ENCODE results near the gene BBOF1. TPM values are rescaled to one million over a fixed set of nuclear protein-coding genes. Genes with fewer than 3 reads are reported as not detected.
"Not testable (repeated sequence)": the region's sequence is repeated elsewhere in the genome, so short reads cannot be mapped to it uniquely, and the experiment has no call there.

The BBOF1 gene, protein sequence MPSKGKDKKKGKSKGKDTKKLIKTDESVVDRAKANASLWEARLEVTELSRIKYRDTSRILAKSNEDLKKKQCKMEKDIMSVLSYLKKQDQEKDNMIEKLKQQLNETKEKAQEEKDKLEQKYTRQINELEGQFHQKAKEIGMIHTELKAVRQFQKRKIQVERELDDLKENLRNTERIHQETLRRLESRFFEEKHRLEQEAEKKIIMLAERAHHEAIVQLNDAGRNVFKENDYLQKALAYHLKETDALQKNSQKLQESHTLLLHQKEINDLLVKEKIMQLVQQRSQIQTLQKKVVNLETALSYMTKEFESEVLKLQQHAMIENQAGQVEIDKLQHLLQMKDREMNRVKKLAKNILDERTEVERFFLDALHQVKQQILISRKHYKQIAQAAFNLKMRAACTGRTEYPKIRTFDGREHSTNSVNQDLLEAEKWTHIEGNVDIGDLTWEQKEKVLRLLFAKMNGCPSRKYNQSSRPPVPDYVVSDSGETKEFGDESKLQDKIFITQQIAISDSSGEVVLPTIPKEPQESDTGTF
- 1 to 10 TPM; 1.9 to 2.1 TPM for total RNA-seq

DNA sequence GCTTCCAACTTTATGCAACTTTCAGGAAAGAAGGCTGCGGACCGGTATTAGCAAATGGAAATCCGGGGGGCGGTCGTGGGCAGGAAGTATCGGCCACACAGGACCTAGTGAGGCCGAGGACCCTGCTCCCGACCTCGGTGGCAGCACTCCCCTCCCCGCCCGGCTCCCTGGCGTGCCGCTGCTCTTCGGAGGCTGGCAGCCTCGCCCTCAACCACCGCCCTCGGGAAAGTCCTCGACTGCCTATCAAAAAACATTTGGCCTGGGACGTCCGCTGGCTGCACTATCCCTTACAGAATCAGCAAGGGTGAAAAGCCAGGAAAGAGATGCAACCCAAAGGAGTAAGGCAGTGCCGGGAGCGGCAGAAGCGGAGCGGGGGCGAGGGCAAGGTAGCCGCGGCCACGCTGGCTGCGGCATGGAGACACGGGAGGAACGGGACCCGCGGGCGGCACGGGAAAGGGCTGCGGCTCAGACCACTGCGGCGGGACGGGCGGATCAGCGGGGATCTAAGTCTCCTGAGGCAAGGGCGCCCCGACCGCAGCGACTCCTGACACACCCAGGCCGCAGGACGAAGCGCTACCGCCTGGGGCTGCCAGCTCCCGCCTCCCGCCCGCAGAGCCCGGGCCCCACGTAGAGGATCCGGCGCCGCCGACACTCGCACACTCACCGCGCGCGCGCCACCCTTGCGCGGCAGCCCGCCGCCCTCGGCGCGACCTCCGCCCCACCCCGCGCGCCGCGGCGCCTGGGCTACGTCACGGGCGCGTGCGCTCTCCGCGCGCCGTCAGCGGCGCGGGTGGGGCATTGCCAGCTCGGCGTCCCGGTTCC is at the start of gene BBOF1, which contains the start of gene ENTPD5:
Gene BBOF1, plus strand, starts transcription at position 764 of the 822 bp plus-strand sequence. CDS start 130 bp downstream, outside the sequence.
Gene ENTPD5, minus strand, starts transcription at position 703 of the 822 bp plus-strand sequence. CDS start 31,186 bp downstream, outside the sequence.
- H3K27ac Mint-ChIP-seq: peak within 1 kb of the TSS; percentile 93
- H3K36me3 Mint-ChIP-seq (ENCODE audit: low read depth): no peaks in the 10 kb centered on the region
- H3K27me3 Mint-ChIP-seq: no peaks in the 10 kb centered on the region
- intact Hi-C loops (cut with DNase I, micrococcal nuclease): loop anchor here (1.0 to 10.0 kb wide), 12 partner anchors 66 to 694 kb away; partner anchors contain the start of genes ALDH6A1 (in 2 of the 2), COQ6 (in 2 of the 2), FAM161B (in 2 of the 2) and LIN52 (in 2 of the 2)
- H3K4me1 Mint-ChIP-seq: peaks cover 12% of the 10 kb centered on the region
- DNase-seq (peak; percentile 90), ATAC-seq (peak; percentile 93)
- H3K4me3 Mint-ChIP-seq: peak within 1 kb of the TSS; percentile 80
- CTCF ChIA-PET: interaction anchor here (0.6 to 1.1 kb wide), 3 partner anchors 65 to 864 kb away, joined by 3 to 4 read pairs (median 4); no protein-coding TSS in a partner anchor
- POLR2A ChIA-PET: interaction anchor here (0.5 to 1.0 kb wide), 5 partner anchors 11 to 1233 kb away, joined by 3 to 6 read pairs (median 5); partner anchors contain the start of genes COQ6 and FAM161B
- H3K9me3 Mint-ChIP-seq (ENCODE audit: low read depth): no peaks in the 10 kb centered on the region

DNA sequence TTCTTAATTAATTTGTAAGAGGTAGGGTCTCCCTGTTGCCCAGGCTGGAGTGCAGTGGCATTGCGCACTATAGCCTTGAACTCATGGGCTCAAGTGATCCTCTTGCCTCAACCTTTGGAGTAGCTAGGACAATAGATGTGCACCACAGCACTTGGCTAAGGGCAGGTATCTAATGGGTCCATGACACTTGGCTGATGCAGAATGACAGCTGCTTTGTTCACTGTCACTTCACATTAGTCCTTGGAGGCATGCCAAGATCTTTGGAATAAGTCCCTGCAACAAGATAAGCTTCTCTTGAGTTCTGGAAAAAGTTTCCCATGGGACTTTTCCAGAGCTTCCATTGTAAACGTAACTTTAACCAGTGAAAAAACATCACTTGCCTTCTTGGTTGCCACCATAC is 45.7 kb upstream of the BBOF1 start:
- H3K9me3 Mint-ChIP-seq (ENCODE audit: low read depth): no peaks in the 10 kb centered on the region
- POLR2A ChIA-PET: interaction anchor here (0.6 kb wide), 1 partner anchor 38 kb away, joined by 3 read pairs; no protein-coding TSS in a partner anchor
- peaks cover 5% of the 10 kb centered on the region for H3K36me3 Mint-ChIP-seq (ENCODE audit: low read depth)
- DNase-seq (no peak), ATAC-seq (no peak)
- intact Hi-C loops (cut with DNase I, micrococcal nuclease): no loop called here
- H3K4me3 Mint-ChIP-seq: no peak overlapping the region
- H3K4me1 Mint-ChIP-seq: no peaks in the 10 kb centered on the region
- no peak overlapping the region for H3K27ac Mint-ChIP-seq
- CTCF ChIA-PET: interaction anchor here (0.6 kb wide), 2 partner anchors 99 to 470 kb away, joined by 3 read pairs; no protein-coding TSS in a partner anchor
- no peaks in the 10 kb centered on the region for H3K27me3 Mint-ChIP-seq

DNA sequence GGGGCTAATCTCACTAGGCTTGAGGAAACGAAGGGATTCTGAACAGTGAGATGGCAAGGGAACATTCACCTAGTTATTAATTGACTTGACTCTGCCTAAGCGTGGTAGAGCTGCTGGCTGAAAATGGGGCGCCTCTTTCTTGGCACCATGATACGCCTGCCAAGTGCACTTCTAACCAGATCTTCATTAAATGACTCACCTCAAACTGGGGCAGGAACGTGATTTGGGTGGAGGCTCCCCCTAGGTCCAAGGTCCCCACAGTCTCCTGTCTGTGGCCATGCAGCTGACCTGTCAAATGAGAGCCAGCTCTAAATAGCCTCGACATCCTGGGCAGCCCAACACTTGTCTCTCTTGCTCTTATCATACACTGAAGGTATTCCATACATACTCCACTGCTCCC is 43.0 kb upstream of the BBOF1 start:
- H3K27me3 Mint-ChIP-seq: no peaks in the 10 kb centered on the region
- ChIA-PET CTCF (interaction anchor here (0.8 kb wide), 1 partner anchor 148 kb away, joined by 4 read pairs; no protein-coding TSS in a partner anchor), POLR2A (interaction anchor here (0.6 kb wide), 1 partner anchor 45 kb away, joined by 5 read pairs; no protein-coding TSS in a partner anchor)
- DNase-seq (no peak), ATAC-seq (no peak)
- no peak overlapping the region for H3K4me3 Mint-ChIP-seq
- intact Hi-C loops (cut with DNase I, micrococcal nuclease): no loop called here
- H3K9me3 Mint-ChIP-seq (ENCODE audit: low read depth): no peaks in the 10 kb centered on the region
- H3K36me3 Mint-ChIP-seq (ENCODE audit: low read depth): peaks cover 3% of the 10 kb centered on the region
- H3K4me1 Mint-ChIP-seq: no peaks in the 10 kb centered on the region
- no peak overlapping the region for H3K27ac Mint-ChIP-seq

DNA sequence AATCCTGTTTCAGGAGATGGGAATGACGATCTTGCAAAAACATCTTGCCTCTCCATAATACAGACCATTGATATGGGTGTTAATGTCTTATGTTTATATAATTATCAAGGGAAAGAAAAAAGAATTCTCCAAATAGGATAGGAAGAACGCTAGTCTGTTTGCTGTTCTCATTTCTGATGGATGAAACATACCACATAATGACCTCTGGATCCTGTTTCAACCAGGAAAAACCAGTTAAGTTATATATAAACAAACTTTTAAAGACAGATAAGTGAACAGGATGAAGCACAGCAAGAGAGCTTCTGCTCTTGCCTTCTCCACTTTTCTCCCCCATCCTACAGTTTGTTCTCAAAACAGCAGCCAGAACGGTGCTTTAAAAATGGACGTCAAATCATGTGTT is 41.3 kb upstream of the BBOF1 start:
- Mint-ChIP-seq H3K4me1 (no peaks in the 10 kb centered on the region), H3K4me3 (no peak overlapping the region), H3K27ac (no peak overlapping the region), H3K9me3 (ENCODE audit: low read depth) (no peaks in the 10 kb centered on the region), H3K36me3 (ENCODE audit: low read depth) (peaks cover 3% of the 10 kb centered on the region), H3K27me3 (no peaks in the 10 kb centered on the region)
- DNase-seq (no peak), ATAC-seq (no peak)
- CTCF ChIA-PET: interaction anchor here (0.6 to 1.1 kb wide), 3 partner anchors 11 to 381 kb away, joined by 3 to 4 read pairs (median 3); no protein-coding TSS in a partner anchor
- intact Hi-C loops (cut with DNase I, micrococcal nuclease): no loop called here
- POLR2A ChIA-PET: no interaction called here

DNA sequence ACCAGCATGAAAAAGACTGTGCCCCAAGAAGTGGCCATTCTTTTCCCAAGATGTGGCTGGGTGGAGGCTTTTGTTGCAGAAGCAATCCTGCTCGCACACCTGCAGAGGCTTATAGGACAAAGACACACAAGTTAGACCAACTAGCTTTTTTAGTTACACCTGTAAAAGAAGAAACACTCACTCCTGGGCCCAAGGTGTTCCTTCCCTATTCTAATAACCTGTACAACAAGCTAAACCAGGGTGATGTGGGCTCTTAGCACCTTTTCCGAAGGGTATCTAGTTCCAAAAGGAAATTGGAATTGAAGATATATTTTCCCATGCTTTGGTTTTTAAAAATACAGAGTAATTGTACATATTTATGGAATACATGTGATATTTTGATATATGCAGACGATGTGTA is 31.1 kb upstream of the BBOF1 start:
- ATAC-seq (no peak), DNase-seq (no peak)
- H3K9me3 Mint-ChIP-seq (ENCODE audit: low read depth): no peaks in the 10 kb centered on the region
- no peaks in the 10 kb centered on the region for H3K27me3 Mint-ChIP-seq
- peaks cover 16% of the 10 kb centered on the region for H3K36me3 Mint-ChIP-seq (ENCODE audit: low read depth)
- H3K4me1 Mint-ChIP-seq: no peaks in the 10 kb centered on the region
- CTCF ChIA-PET: interaction anchor here (0.7 to 1.3 kb wide), 2 partner anchors 11 to 44 kb away, joined by 3 read pairs; no protein-coding TSS in a partner anchor
- intact Hi-C loops (cut with DNase I, micrococcal nuclease): no loop called here
- H3K4me3 Mint-ChIP-seq: no peak overlapping the region
- POLR2A ChIA-PET: no interaction called here
- no peak overlapping the region for H3K27ac Mint-ChIP-seq

DNA sequence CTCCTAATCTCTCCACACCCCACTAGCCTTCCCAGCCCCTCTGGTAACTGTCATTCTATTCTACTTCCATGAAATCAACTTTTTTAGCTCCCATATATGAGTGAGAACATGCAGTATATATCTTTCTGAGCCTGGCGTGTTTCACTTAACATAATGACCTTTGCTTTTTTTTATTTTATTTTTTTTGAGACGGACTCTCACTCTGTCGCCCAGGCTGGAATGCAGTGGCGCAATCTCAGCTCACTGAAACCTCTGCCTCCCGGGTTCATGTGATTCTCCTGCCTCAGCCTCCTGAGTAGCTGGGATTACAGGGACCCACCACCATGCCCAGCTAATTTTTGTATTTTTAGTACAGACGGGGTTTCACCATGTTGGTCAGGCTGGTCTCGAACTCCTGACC is 30.5 kb upstream of the BBOF1 start:
- H3K4me3 Mint-ChIP-seq; POLR2A ChIA-PET; H3K27me3 Mint-ChIP-seq; H3K27ac Mint-ChIP-seq; H3K4me1 Mint-ChIP-seq; ATAC-seq; H3K9me3 Mint-ChIP-seq (ENCODE audit: low read depth); DNase-seq; intact Hi-C loops (cut with DNase I, micrococcal nuclease): not testable (repeated sequence)
- CTCF ChIA-PET: interaction anchor here (0.7 to 1.3 kb wide), 2 partner anchors 11 to 43 kb away, joined by 3 read pairs; no protein-coding TSS in a partner anchor
- H3K36me3 Mint-ChIP-seq (ENCODE audit: low read depth): peaks cover 16% of the 10 kb centered on the region

DNA sequence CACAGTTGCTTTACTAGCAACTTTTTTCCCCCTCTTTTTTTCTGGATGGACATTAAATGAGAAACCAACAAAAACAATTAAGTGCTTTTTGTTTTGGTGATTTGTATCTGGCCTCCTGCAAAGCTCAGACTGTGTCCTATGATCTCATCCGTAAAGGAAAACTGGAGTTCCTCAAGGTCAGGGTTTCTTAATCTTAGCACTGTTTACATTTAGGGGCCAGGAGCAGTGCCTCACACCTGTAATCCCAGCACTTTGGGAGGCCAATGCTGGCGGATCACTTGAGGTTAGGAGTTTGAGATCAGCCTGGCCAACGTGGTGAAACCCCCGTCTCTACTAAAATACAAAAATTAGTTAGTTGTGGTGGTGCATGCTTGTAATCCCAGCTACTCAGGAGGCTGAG is 28.1 kb upstream of the BBOF1 start:
- intact Hi-C loops (cut with DNase I, micrococcal nuclease): no loop called here
- DNase-seq: no peak
- H3K4me1 Mint-ChIP-seq: no peaks in the 10 kb centered on the region
- no peak for ATAC-seq
- H3K36me3 Mint-ChIP-seq (ENCODE audit: low read depth): peaks cover 6% of the 10 kb centered on the region
- H3K27ac Mint-ChIP-seq: no peak overlapping the region
- CTCF ChIA-PET: no interaction called here
- no peaks in the 10 kb centered on the region for H3K27me3 Mint-ChIP-seq
- H3K4me3 Mint-ChIP-seq: no peak overlapping the region
- no peaks in the 10 kb centered on the region for H3K9me3 Mint-ChIP-seq (ENCODE audit: low read depth)
- POLR2A ChIA-PET: no interaction called here

DNA sequence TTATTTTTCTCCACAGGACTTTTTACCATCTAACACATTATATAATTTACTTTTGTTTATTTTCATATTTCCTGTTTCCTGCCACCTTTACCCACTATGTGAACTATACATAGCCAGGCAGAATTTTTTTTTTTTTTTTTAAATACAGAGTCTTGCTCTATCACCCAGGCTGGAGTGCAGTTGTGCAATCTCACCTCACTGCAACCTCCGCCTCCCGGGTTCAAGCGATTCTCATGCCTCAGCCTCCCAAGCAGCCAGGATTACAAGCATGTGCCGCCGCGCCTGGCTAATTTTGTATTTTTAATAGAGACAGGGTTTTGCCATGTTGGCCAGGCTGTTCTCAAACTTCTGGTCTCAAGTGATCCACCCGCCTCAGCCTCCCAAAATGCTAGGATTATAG is 24.2 kb upstream of the BBOF1 start:
- H3K27me3 Mint-ChIP-seq; intact Hi-C loops (cut with DNase I, micrococcal nuclease); H3K36me3 Mint-ChIP-seq (ENCODE audit: low read depth); DNase-seq; H3K4me1 Mint-ChIP-seq; ATAC-seq; H3K4me3 Mint-ChIP-seq; H3K9me3 Mint-ChIP-seq (ENCODE audit: low read depth); H3K27ac Mint-ChIP-seq; POLR2A ChIA-PET: not testable (repeated sequence)
- CTCF ChIA-PET: interaction anchor here (0.6 kb wide), 2 partner anchors 152 to 500 kb away, joined by 3 to 5 read pairs; no protein-coding TSS in a partner anchor

DNA sequence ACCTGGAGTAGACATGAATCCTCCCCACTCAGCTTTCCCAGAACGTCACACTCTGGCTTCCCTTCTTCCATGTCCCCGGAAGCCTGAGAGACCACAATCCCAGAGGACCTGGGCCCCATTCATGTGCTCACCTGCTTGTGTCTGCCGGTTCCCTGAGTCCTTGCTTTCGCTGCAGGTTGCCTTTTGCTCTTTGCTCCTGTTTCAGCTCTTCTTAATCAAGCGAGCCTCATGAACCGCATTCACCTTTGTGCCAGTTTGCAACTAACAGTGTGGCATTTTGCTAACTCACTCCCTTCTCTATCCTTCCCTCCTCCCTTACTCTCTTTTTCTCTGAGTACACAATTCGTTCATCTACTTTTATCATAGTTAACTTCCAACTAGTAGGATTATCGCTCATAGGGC is 23.2 kb upstream of the BBOF1 start:
- ChIA-PET CTCF (no interaction called here), POLR2A (no interaction called here)
- no peak overlapping the region for H3K27ac Mint-ChIP-seq
- DNase-seq: no peak
- intact Hi-C loops (cut with DNase I, micrococcal nuclease): no loop called here
- no peaks in the 10 kb centered on the region for H3K4me1 Mint-ChIP-seq
- no peaks in the 10 kb centered on the region for H3K9me3 Mint-ChIP-seq (ENCODE audit: low read depth)
- ATAC-seq: no peak
- no peak overlapping the region for H3K4me3 Mint-ChIP-seq
- no peaks in the 10 kb centered on the region for H3K27me3 Mint-ChIP-seq
- peaks cover 5% of the 10 kb centered on the region for H3K36me3 Mint-ChIP-seq (ENCODE audit: low read depth)

DNA sequence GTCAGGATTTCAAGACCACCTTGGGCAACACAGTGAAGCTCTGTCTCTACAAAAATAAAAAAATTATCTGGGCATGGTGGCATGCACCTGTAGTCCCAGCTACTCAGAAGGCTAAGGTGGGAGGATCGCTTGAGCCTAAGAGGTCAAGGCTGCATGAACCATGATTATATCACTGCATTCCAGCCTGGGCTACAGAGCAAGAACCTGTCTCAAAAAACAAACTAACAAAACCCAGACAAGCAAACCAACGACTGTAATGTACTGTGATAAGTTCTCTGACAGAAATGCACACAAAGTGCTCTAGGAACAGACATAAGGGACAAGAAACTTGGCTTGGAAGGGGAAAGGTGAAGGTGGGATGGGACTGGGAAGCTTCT is 22.4 kb upstream of the BBOF1 start:
- ATAC-seq (no peak), DNase-seq (no peak)
- Mint-ChIP-seq H3K4me1 (no peaks in the 10 kb centered on the region), H3K36me3 (ENCODE audit: low read depth) (peaks cover 5% of the 10 kb centered on the region), H3K9me3 (ENCODE audit: low read depth) (no peaks in the 10 kb centered on the region), H3K27ac (no peak overlapping the region), H3K27me3 (no peaks in the 10 kb centered on the region), H3K4me3 (no peak overlapping the region)
- intact Hi-C loops (cut with DNase I, micrococcal nuclease): no loop called here
- CTCF ChIA-PET: no interaction called here
- POLR2A ChIA-PET: no interaction called here

All from activated CD4-positive, alpha-beta T cell treated with anti-CD3 and anti-CD28 coated beads for 36 hours (primary cell).